Activated CD8-positive, alpha-beta memory T cell treated with anti-CD3 and anti-CD28 coated beads, Interleukin-2, amount 50 U/mL, for 24 hours (primary cell): ENCODE measurements around the gene CRB2.
"Not testable (repeated sequence)": the region's sequence is repeated elsewhere in the genome, so short reads cannot be mapped to it uniquely, and the experiment has no call there.

Experiments
- DNase-seq: peaks from one replicate; pipeline ENCODE4 v3.0.0-alpha.2; 2020; ENCODE audit errors: extremely low read depth

CRB2 gene

GRCh38 chr9:123329329-123329955 is 26.6 kb upstream of the CRB2 start:
- no peak for DNase-seq

- DNase-seq, result no peak
Observed at GRCh38 chr9:123331346-123332060, 24.5 kb upstream of the CRB2 start.

- not testable (repeated sequence) for DNase-seq
Observed at GRCh38 chr9:123333058-123333669, 22.8 kb upstream of the CRB2 start.

- no peak for DNase-seq
Observed at GRCh38 chr9:123334639-123335038, 21.4 kb upstream of the CRB2 start.

GRCh38 chr9:123335193-123335985 is 20.6 kb upstream of the CRB2 start:
- DNase-seq, result no peak

- no peak for DNase-seq
Observed at GRCh38 chr9:123335986-123336329, 20.0 kb upstream of the CRB2 start.

GRCh38 chr9:123336449-123336848 is 19.5 kb upstream of the CRB2 start:
- no peak for DNase-seq

- DNase-seq, result no peak
Observed at GRCh38 chr9:123336959-123337358, 19.0 kb upstream of the CRB2 start.

- no peak for DNase-seq
Observed at GRCh38 chr9:123337971-123338370, 18.0 kb upstream of the CRB2 start.

GRCh38 chr9:123338710-123339665 is 17.0 kb upstream of the CRB2 start:
- peak; percentile 47 for DNase-seq

- peak; percentile 35 for DNase-seq
Observed at GRCh38 chr9:123339666-123340510, 16.1 kb upstream of the CRB2 start.

GRCh38 chr9:123341816-123342215 is 14.2 kb upstream of the CRB2 start:
- no peak for DNase-seq

GRCh38 chr9:123342247-123342646 is 13.8 kb upstream of the CRB2 start:
- no peak for DNase-seq

GRCh38 chr9:123343443-123344191 is 12.4 kb upstream of the CRB2 start:
- DNase-seq, result no peak

- no peak for DNase-seq
Observed at GRCh38 chr9:123344192-123344949, 11.6 kb upstream of the CRB2 start.

GRCh38 chr9:123345567-123345955 is 10.4 kb upstream of the CRB2 start:
- no peak for DNase-seq

GRCh38 chr9:123346026-123346425 is 10.0 kb upstream of the CRB2 start:
- no peak for DNase-seq

- DNase-seq, result no peak
Observed at GRCh38 chr9:123346826-123347225, 9.2 kb upstream of the CRB2 start.
